ENCODE results near the gene GTPBP4.
"Not testable (repeated sequence)": the region's sequence is repeated elsewhere in the genome, so short reads cannot be mapped to it uniquely, and the experiment has no call there.

The GTPBP4 gene

DNA sequence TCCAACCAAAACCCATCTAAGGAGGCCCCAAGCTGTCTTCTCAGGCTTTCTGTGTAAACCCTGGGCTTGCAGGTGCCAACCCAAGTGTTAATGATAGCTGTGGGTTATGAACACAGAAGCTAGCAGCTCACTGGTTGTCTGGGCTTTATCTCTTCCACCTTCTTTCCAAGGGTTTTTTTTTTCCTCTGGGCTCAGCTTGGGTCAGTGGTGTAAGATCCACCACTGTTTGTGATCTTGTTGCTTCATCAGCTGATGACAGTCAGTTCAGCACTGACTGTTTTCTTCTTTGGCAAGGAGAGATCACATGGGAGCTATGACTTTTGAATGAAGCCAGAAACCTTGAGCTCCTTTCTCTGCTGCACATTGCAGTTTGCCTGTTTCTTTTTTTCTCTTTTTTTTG, 4.6 kb downstream of the GTPBP4 start:
- DNase-seq, result no peak

DNA sequence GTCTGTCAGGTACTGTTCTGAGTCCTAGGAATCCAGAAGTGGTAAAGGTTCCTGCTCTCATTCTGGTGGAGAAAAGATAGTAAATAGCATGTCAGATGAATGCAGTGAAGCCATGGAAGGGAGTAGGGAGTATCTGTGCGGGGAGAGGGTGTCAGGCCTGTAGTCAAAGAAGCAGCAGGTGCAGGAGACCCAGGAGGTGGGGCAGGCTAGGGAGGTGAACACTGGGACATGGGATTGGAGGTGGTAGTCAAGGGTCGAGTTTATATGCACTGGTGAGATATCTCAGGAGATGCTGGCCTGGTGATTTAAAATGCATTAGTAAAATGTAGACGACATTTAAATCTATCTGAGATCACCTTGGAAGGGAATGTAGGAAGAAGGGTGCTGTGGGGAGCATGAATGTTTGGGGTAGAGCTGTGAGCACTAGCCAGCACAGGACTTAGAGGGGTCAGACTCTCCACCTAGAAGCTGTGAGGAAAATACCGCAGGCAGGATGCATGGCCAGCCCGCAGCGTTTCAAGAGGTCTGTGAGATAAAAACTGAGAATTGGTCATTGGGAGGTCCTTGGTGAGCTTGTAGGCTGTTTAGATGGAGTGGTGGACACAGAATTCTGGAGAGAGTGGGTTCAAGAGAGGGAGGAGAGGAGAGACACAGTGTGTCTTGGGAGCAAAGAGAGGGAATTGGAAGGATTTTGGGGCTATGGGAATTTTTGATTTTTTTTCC, 6.8 kb downstream of the GTPBP4 start:
- no peak for DNase-seq

DNA sequence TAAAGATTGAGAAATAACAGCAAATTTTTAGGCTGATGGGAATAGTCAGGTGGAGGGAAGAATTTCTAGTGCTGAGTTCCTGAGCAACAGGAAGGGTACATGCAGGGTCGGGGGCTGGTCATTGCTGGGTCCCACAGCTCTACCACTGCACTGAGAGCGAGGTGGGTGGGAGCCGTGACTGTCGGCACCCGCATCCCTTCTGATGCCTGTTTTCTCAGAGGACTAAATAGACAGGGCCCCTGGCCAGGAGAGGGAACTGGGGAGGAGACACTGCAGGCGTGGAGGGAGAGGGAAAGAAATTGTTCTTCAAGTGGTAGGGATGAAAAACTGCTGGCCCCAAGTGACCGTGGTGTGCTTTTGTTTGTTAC, 7.3 kb downstream of the GTPBP4 start:
- DNase-seq, result no peak

- DNase-seq, result no peak
Observed at GRCh38 chr10:996031-996430, 7.8 kb downstream of the GTPBP4 start.

DNA sequence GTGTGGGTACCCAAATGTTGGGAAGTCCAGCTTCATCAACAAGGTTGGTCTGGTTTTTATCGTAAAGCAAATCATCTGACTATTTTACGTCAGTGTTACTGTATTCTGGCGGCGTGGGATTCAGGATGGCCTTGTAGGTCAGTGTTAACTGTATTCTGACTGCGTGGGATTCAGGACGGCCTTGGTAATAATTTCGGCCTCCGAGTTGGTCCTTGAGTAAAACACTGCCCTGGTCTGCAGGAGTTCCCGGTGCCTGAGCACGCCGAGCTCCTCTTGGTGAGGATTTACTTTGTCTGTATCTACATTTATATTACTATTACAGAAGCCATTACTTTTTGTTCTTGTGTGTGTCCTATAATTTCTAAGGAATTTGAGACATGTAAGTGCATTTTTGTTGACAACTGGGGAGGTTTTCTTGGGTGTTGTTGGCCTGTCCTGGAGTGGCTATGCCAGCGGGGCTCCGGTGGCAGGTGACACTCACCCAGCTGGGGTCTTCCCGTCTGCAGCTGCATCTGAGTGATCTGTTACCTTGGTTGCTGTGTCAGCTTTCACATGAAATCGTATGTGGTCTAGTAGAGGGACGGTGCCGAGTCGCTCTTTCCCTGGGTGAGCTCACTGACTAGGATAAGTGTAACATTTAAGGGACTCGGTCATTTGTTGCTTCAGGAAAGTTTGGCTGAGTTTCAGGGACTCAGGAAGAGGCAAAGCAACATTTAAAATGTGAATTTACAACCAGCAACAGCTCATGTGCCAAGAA, 9.2 kb downstream of the GTPBP4 start:
- no peak for DNase-seq

DNA sequence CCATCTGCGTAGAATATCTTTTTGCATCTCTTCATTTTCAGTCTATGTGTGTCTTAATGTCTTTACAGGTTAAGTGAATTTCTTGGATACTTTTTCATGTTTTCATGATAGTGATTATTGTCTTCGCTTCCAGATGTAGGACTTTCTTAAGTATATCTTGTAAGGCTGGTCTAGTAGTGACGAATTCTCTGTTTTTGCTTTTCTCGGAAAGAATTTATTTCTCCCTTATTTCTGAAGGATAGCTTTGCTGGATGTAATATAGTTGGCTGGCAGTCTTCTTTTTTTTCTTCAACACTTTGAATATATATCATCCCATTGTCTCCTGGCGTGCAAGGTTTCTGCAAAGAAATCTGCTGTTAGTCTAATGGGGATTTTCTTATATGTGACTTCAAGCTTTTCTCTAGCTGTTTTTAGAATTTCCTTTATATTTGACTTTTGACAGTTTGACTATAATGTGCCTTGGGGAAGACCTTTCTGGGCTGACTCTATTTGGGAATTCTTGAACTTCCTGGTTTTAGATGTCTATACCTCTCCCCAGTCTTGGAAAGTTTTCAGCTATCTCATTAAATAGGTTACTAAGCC, 14.3 kb downstream of the GTPBP4 start:
- DNase-seq, result no peak

GRCh38 chr10:1003884-1004670, 15.8 kb downstream of the GTPBP4 start:
- no peak for DNase-seq

DNA sequence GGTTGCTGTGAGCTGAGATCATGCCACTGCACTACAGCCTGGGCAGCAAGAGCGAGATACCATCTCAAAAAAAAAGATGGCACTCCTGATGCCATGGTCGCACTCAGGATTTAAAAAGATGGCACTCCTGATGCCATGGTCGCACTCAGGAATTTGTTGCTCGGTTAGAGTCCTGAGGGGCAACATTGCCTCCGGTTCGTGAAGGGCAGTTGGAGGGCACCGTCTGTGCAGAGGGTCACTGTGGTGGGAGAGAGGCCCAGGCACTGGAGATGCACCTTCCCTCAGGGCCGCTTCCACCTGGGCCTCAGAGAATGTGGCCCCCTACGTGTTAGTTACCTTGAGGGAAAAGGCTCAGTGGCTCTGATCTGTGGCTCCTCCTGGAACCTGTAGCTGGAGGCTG, 18.3 kb downstream of the GTPBP4 start:
- no peak for DNase-seq

DNA sequence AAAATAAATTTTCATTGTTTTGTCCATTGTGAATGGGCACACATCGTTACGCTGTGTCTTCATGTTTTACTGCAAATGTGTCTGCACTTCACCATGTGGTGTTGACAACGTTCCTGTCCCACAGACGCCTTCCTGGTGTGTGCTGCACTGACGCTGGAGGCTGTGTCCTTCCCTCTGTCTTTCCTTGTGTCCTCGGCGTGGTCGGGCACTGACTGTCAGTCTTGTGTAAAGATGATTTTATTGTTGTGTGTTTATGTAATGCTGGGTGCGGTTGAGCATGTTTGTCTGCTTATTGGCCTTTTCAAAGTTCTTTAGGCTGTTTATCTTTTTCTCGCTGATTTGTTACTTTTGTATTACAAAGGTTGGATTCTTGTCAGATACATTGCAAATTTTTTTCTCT, 19.3 kb downstream of the GTPBP4 start:
- DNase-seq, result no peak

DNA sequence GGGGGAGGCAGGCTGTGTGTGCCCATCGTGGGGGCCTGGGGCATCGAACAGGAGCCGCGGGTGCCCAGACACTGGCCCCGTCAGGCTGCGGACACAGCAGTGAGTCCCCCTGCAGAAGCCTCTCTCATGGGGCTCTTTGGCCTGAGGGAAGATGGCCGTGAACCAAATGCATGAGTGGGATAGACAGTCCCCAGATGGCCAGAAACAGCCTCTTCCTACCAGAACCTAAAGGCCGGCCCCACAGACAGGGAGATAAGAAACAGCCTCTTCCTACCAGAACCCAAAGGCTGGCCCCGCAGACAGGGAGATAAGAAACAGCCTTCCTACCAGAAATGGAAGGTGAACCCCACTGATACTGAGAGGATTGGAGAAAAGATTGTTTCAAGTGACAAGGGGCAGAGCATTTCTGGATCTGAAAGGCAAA, 20.8 kb downstream of the GTPBP4 start:
- no peak for DNase-seq

GRCh38 chr10:1009947-1010346, 21.7 kb downstream of the GTPBP4 start:
- not testable (repeated sequence) for DNase-seq

GRCh38 chr10:1010703-1011102, 22.5 kb downstream of the GTPBP4 start:
- DNase-seq, result no peak

GRCh38 chr10:1011696-1012095, 23.5 kb downstream of the GTPBP4 start:
- no peak for DNase-seq

GRCh38 chr10:1015688-1016087, 27.5 kb downstream of the GTPBP4 start:
- DNase-seq, result no peak

DNA sequence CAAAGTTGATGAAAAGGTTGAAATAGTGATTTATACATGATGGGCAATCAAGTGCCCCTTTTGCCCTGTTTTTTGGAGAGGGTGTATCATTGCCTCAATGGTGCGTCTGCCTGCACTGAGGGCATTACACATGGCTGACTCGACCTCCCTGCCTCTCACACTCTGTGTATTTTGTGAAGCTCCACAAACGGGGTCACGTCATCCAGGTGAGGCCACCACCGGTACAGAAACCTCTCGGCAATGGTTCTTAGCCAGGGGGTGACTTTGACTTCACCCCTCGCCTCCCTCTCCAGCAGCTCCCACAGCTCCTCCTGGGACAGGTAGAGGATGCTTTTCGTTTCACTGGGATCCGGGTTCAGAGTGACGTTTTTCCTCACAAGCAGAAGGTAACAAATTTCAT, 31.1 kb downstream of the GTPBP4 start:
- no peak for DNase-seq

- no peak for DNase-seq
Observed at GRCh38 chr10:1020460-1020859, 32.2 kb downstream of the GTPBP4 start.

GRCh38 chr10:1020958-1021357, 32.7 kb downstream of the GTPBP4 start:
- DNase-seq, result no peak

GRCh38 chr10:1022413-1022812, 34.2 kb downstream of the GTPBP4 start:
- DNase-seq, result no peak

GRCh38 chr10:1024103-1024502, 35.9 kb downstream of the GTPBP4 start:
- no peak for DNase-seq

- no peak for DNase-seq
Observed at GRCh38 chr10:1025683-1026082, 37.4 kb downstream of the GTPBP4 start, which contains the start of gene IDI2. Gene IDI2, minus strand, starts transcription at chr10:1025859. Its CDS starts 1,136 bp downstream, at chr10:1024723.

GRCh38 chr10:1026578-1026977, 38.3 kb downstream of the GTPBP4 start:
- DNase-seq, result no peak

DNA sequence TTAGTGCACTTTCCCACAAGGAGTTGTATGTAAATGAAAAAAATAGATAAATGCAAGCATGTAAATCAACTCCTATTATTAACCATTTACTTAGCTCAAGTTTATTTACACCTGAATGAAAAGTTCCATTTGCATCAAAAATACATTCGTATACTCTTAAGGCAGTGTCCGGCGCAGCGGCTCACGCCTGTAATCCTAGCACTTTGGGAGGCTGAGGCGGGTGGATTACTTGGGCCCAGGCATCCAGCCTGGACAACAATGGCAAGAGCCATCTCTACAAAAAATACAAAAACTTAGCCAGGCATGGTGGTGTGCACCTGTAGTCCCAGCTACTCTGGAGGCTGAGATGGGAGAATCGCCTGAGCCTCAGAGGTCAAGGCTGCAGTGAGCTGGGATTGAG, 41.6 kb downstream of the GTPBP4 start:
- DNase-seq, result no peak

GRCh38 chr10:1033601-1034000, 45.4 kb downstream of the GTPBP4 start:
- no peak for DNase-seq

Measured in SHP77 (cell line).